Measurements from ENCODE around the gene ST8SIA6. TPM values are rescaled to one million over a fixed set of nuclear protein-coding genes. Genes with fewer than 3 reads are reported as not detected.
"Not testable (repeated sequence)": the region's sequence is repeated elsewhere in the genome, so short reads cannot be mapped to it uniquely, and the experiment has no call there.

ST8SIA6 gene
- total RNA-seq, 2 donors from 2014 or later = 0.30 TPM; not detected in 1

DNA sequence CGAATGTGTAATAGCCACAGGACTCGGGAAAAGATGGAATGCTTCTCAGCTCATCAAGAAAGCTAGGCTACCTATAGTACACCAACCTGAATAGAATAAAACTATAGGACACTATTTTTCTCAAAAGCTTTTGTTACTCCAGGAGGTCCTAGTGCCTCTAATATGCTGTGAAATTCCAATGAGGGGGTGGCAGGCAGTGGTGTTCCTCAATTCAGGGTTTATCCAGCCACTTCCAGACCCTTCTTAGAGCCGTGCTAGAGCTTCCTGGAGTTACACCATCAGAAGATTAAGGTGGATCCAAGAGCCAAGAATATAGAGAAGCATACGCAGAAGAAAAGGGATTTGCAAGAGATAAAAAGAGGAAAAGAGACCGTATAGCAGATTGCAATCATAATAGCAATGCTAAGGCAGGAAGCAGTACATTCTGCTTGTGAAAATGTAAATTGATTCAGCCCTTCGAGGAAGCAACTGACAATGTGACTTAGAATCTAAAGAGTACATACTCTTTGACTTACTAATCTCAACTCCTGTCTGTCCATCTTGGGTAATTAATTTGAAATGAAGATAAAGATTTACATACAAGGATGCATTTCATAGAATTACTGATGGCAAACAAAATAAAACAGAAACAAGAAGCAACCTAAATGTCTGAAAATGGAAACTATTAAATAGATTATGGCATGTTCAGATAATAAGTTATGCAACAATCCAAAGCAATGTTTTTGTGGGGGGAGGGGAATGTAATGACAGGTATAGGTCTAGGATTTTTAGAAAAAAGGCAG lies 2.1 kb downstream of the ST8SIA6 start:
- Mint-ChIP-seq H3K36me3 (ENCODE audit: insufficient read depth in 2 of 2) (peaks cover 6 to 11% of the 10 kb centered on the region in 2 donors), H3K4me1 (ENCODE audit: low read depth) (peaks cover 5% of the 10 kb centered on the region), H3K27ac (no peak overlapping the region), H3K9me3 (peaks cover 1 to 3% of the 10 kb centered on the region in 2 donors), H3K4me3 (peak overlapping the region in 1 of 2 donors; percentile 86), H3K27me3 (ENCODE audit: low read depth) (peaks cover 47% of the 10 kb centered on the region)
- DNase-seq (no peak), ATAC-seq (replicated peaks in 1 of 2) (no peak)

DNA sequence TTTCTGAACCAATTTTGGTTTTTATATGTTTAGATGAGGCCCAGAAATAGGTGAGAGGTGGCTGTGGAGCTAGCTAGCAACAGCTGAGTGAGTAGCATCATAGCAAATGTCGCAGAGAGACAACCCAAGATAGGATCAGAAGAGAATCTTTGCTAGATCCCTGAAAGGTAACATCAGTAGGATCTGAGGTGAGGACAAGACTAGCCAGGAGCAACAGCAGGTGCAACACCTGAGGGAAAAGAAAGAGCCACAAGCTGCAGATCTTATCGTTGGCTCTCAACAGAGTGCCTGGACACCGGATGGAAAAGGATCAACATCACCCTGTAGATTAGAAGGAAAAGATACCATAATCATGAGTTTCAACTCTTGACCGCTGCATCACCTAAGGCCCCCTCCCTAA lies 4.4 kb downstream of the ST8SIA6 start:
- Mint-ChIP-seq H3K4me3 (no peak overlapping the region), H3K9me3 (peaks cover 1 to 3% of the 10 kb centered on the region in 2 donors), H3K27ac (no peak overlapping the region), H3K4me1 (ENCODE audit: low read depth) (peaks cover 10% of the 10 kb centered on the region), H3K36me3 (ENCODE audit: insufficient read depth in 2 of 2) (peaks cover 9 to 11% of the 10 kb centered on the region in 2 donors), H3K27me3 (ENCODE audit: low read depth) (peaks cover 44% of the 10 kb centered on the region)
- DNase-seq (no peak), ATAC-seq (replicated peaks in 1 of 2) (no peak)

DNA sequence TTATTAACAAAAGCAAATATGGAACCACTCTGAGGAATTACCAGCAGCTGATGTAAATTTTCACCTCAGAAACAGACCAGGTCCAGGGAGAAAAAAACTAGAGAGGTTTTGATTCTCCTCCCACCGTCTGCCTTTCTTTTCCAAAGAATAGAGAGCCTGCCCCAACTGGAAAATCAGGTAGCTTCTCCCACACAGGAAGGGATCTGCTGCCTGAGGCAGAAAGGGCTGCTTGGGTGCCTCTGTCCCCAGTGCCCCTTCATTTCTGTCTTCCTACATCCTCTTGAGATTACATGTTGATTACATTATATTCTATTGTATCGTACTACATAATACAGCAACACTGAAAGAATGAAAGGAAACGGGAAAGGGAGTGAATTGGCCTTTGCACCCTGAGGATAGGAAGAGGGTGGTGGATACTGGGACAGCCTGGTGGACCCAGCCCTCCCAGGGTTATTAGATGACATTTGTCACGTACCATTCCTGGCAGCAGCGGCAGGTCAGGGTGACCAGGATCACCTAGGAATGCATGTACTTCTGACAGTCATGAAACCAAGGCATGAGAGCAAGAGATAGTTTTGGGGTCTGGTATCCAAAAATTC lies 8.9 kb downstream of the ST8SIA6 start:
- Mint-ChIP-seq H3K27me3 (ENCODE audit: low read depth) (peaks cover 39% of the 10 kb centered on the region), H3K4me3 (no peak overlapping the region), H3K36me3 (ENCODE audit: insufficient read depth in 2 of 2) (peaks cover 9 to 11% of the 10 kb centered on the region in 2 donors), H3K4me1 (ENCODE audit: low read depth) (peaks cover 22% of the 10 kb centered on the region), H3K9me3 (peaks cover 1 to 3% of the 10 kb centered on the region in 2 donors), H3K27ac (no peak overlapping the region)
- no peak for ATAC-seq (replicated peaks in 1 of 2)
- DNase-seq = no peak

DNA sequence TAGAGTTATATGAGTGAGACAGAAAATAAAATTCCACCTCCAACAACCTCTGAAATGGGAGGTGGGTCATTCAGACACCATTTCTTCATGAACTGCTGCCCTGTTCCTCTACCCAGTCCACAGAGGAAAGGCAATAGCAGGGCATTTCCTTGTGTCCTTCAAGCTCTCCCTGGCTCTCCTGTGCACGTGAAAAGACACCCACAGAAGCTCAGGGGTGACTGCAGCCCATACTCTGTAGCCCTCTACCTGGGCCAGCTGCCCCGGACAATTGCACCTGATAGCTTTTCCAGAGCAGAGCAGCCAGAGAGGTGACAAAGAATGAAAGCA lies 10.0 kb downstream of the ST8SIA6 start:
- Mint-ChIP-seq H3K36me3 (ENCODE audit: insufficient read depth in 2 of 2) (peaks cover 6 to 7% of the 10 kb centered on the region in 2 donors), H3K4me1 (ENCODE audit: low read depth) (peaks cover 22% of the 10 kb centered on the region), H3K27me3 (ENCODE audit: low read depth) (peaks cover 31% of the 10 kb centered on the region), H3K27ac (peak overlapping the region; percentile 72), H3K4me3 (peak overlapping the region; percentile 59 to 76), H3K9me3 (peaks cover 1 to 3% of the 10 kb centered on the region in 2 donors)
- no peak for DNase-seq
- ATAC-seq (replicated peaks in 1 of 2) = no peak

DNA sequence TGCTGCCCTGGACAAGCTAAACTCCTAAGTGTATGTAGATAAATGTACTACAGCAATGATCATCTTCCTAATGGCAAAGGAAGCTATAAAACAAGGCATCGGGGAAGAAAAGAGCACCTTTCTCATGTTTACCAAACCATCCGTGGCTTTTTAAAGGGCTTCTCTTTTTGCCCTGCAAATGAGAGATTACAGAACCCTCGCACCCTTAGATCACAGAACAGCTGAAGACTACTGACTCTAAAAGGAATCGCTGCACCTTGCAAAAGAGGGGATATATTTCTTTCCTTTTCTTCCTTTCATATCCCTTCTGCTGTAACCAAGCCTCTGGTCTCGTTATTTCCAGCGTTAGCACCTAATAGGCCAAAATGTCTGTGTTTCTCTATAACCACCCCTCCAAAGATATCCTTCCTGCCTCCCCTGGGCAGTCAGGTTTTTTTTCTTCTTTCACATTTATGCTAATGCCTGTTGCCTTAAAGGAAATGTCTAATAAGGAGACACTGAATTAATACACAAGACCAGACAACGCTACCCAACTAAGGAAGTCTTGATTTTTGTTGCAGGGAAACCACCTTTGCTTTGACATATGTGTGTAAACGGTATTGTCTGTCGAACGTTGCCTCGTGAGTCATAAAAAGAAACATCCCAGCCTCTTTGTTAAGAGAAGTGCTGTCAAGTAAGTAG lies 10.5 kb downstream of the ST8SIA6 start:
- Mint-ChIP-seq H3K9me3 (peaks cover 0 to 3% of the 10 kb centered on the region in 2 donors), H3K4me3 (peak overlapping the region; percentile 59 to 76), H3K4me1 (ENCODE audit: low read depth) (peaks cover 22% of the 10 kb centered on the region), H3K27me3 (ENCODE audit: low read depth) (peaks cover 33% of the 10 kb centered on the region), H3K36me3 (ENCODE audit: insufficient read depth in 2 of 2) (peaks cover 4 to 7% of the 10 kb centered on the region in 2 donors), H3K27ac (peak overlapping the region; percentile 1)
- ATAC-seq (replicated peaks in 1 of 2) = peak; percentile 96 to 98
- peak; percentile 27 to 42 for DNase-seq

DNA sequence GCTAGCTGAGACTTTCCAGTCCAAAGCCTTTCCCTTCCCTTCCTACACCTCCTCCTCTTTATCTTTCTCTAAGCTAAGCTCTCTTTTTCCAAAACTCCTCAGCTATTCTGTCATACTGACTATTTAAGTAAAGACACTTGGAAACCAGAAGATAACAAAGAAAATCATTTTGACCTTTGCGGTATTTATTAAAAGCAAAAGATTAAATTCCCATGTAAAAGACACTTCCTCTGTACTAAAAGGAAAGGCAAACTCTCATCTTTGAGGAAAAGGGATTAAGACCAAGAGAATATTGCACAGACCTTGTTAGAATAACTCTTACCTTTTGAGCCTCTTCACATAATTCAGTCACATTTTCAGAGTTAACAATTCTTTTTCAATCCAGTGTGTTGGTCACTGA lies 15.8 kb downstream of the ST8SIA6 start:
- Mint-ChIP-seq H3K4me1 (ENCODE audit: low read depth) (peaks cover 3% of the 10 kb centered on the region), H3K27me3 (ENCODE audit: low read depth) (peaks cover 16% of the 10 kb centered on the region), H3K4me3 (no peak overlapping the region), H3K36me3 (ENCODE audit: insufficient read depth in 2 of 2) (peaks cover 0 to 3% of the 10 kb centered on the region in 2 donors), H3K27ac (no peak overlapping the region), H3K9me3 (peaks cover 3 to 4% of the 10 kb centered on the region in 2 donors)
- ATAC-seq (replicated peaks in 1 of 2) (no peak), DNase-seq (no peak)

DNA sequence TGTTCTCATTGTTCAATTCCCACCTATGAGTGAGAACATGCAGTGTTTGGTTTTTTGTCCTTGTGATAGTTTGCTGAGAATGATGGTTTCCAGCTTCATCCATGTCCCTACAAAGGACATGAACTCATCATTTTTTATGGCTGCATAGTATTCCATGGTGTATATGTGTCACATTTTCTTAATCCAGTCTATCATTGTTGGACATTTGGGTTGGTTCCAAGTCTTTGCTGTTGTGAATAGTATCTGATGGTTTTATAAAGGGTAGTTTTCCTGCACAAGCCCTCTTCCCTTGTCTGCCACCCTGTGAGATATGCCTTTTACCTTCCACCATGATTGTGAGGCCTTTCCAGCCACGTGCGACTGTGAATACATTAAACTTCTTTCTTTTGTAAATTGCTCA lies 17.8 kb downstream of the ST8SIA6 start:
- ATAC-seq (replicated peaks in 1 of 2); H3K36me3 Mint-ChIP-seq (ENCODE audit: insufficient read depth in 2 of 2); H3K4me3 Mint-ChIP-seq; H3K4me1 Mint-ChIP-seq (ENCODE audit: low read depth); H3K27ac Mint-ChIP-seq; DNase-seq; H3K9me3 Mint-ChIP-seq: not testable (repeated sequence)
- H3K27me3 Mint-ChIP-seq (ENCODE audit: low read depth) = peaks cover 13% of the 10 kb centered on the region

DNA sequence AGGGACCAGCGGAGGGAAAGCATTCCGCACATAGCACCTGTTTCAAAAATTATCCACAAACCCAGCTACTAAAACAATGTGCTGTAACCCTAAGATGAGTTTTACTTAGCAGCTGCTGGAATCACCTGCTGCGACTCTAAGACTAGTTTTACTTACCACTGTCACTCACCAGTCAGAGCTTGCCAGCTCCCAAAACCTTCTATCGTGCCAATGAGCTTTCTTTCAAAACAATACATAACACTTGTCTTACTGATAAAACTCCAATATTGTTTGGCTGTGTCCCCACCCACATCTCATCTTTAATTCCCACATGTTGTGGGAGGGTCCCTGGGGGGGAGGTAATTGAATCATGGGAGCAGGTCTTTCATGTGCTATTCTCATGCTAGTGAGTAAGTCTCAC lies 18.4 kb downstream of the ST8SIA6 start:
- Mint-ChIP-seq H3K4me3 (no peak overlapping the region), H3K27me3 (ENCODE audit: low read depth) (peaks cover 13% of the 10 kb centered on the region), H3K27ac (no peak overlapping the region), H3K9me3 (peaks cover 3 to 4% of the 10 kb centered on the region in 2 donors), H3K4me1 (ENCODE audit: low read depth) (peaks cover 12% of the 10 kb centered on the region), H3K36me3 (ENCODE audit: insufficient read depth in 2 of 2) (peaks cover 0 to 3% of the 10 kb centered on the region in 2 donors)
- DNase-seq (no peak), ATAC-seq (replicated peaks in 1 of 2) (no peak)

DNA sequence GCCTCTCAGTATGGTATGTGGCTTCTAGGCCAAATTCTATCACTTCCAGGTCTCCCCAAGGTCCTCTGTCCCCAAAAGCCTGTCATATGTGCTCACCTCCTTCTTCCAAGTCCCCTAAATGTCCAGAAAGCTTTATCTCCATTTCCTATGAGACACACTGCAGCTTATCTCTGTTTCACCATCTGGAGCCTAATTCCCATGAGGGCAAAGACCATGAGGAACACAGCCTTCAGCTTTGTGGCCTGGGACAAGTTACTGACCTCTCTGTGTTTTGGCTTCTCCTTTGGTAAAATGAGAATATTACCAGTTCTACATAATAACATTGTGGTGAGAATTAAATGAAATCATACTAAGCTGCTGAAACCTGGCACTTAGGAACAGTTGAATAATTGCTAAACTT lies 19.2 kb downstream of the ST8SIA6 start:
- H3K9me3 Mint-ChIP-seq = peaks cover 3 to 4% of the 10 kb centered on the region in 2 donors

DNA sequence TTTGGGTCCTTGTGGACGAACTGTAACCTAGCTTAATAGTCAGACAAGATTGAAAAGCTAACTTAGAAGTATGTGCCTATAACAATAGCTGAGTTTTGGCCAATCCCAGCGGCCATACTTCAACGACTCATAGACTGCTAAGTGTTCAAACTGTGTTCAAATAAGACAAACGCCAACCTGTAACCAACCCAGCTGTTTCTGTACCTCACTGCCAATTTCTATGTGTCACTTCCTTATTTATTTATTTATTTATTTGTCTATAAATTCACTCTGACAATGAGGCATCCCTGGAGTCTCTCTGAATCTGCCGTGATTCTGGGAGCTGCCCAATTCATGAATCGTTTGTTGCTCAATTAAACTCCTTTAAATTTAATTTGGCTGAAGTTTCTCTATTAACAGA lies 21.7 kb downstream of the ST8SIA6 start:
- ATAC-seq (replicated peaks in 1 of 2) (no peak), DNase-seq (no peak)
- peaks cover 0 to 3% of the 10 kb centered on the region in 2 donors for H3K36me3 Mint-ChIP-seq (ENCODE audit: insufficient read depth in 2 of 2)
- no peak overlapping the region for H3K27ac Mint-ChIP-seq
- H3K4me3 Mint-ChIP-seq = no peak overlapping the region
- peaks cover 3 to 4% of the 10 kb centered on the region in 2 donors for H3K9me3 Mint-ChIP-seq
- peaks cover 14% of the 10 kb centered on the region for H3K27me3 Mint-ChIP-seq (ENCODE audit: low read depth)
- peaks cover 44% of the 10 kb centered on the region for H3K4me1 Mint-ChIP-seq (ENCODE audit: low read depth)

More for the DNA sequence above, 19.2 kb downstream of the ST8SIA6 start:
- no peak overlapping the region for H3K4me3 Mint-ChIP-seq
- H3K27ac Mint-ChIP-seq = no peak overlapping the region
- H3K27me3 Mint-ChIP-seq (ENCODE audit: low read depth) = peaks cover 20% of the 10 kb centered on the region
- peaks cover 0 to 3% of the 10 kb centered on the region in 2 donors for H3K36me3 Mint-ChIP-seq (ENCODE audit: insufficient read depth in 2 of 2)
- DNase-seq (no peak), ATAC-seq (replicated peaks in 1 of 2) (no peak)
- H3K4me1 Mint-ChIP-seq (ENCODE audit: low read depth) = peaks cover 20% of the 10 kb centered on the region

DNA sequence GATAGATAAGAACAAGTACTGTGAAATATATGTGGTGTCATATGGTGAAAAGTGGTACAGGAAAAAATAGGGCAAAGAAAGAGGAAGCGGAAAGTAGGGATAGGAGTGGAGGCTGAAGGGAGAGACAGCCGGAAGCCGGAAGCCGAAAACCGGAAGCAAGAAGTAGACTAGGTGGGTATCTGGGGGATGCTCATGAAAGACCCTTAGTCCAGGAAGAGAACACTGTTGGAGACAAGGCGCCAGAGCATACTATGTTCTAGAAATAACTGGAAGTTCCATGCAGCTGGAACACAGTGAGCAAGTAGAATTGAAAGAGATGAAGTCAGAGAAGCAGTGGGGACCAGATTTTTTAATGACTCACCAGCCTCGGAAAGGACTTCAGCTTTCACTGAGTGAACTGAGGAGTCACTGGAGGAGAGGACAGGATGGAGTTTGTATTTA lies 22.5 kb downstream of the ST8SIA6 start:
- ATAC-seq (replicated peaks in 1 of 2) (no peak), DNase-seq (no peak)
- Mint-ChIP-seq H3K4me3 (peak overlapping the region in 1 of 2 donors; percentile 5), H3K27ac (no peak overlapping the region), H3K4me1 (ENCODE audit: low read depth) (peaks cover 53% of the 10 kb centered on the region), H3K36me3 (ENCODE audit: insufficient read depth in 2 of 2) (peaks cover 0 to 2% of the 10 kb centered on the region in 2 donors), H3K27me3 (ENCODE audit: low read depth) (peaks cover 14% of the 10 kb centered on the region), H3K9me3 (peaks cover 3% of the 10 kb centered on the region in 2 donors)

DNA sequence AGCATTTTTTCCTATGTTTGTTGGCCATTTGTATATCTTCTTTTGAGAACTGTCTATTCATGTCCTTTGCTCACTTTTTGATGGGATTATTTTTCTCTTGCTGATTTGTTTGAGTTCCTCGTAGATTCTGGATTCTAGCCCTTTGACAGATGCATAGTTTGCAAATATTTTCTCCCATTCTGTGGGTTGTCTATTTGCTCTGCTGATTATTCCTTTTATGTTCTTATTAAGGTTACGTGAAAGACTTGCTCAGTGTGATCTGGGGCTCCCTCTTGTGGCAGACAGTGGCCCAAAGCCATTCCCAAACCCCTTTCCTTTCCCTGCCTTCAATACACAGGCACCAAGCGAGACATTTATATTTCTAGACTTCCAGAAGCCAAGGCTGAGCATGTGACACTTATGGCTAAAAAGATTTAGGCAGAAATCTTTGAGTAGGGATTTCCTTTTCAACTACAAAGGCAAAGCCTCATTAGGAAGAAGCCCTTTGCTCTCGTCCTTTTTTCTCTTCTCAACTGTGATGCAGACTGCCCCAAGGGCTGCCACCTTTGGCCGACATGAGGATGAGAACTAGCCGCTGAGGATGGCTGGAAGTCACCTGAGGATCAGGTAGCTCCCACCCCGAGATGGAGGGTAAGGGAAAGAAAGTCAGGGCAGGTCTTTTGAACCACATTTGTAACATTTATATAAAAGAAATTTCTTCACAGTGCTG lies 23.6 kb downstream of the ST8SIA6 start:
- peak; percentile 44 to 45 for DNase-seq
- peaks cover 60% of the 10 kb centered on the region for H3K4me1 Mint-ChIP-seq (ENCODE audit: low read depth)
- H3K27ac Mint-ChIP-seq = no peak overlapping the region
- H3K27me3 Mint-ChIP-seq (ENCODE audit: low read depth) = peaks cover 14% of the 10 kb centered on the region
- no peaks in the 10 kb centered on the region for H3K36me3 Mint-ChIP-seq (ENCODE audit: insufficient read depth in 2 of 2)
- H3K4me3 Mint-ChIP-seq = peak overlapping the region in 1 of 2 donors; percentile 78
- H3K9me3 Mint-ChIP-seq = no peaks in the 10 kb centered on the region
- ATAC-seq (replicated peaks in 1 of 2) = no peak
